KMS-11 (cell line): ENCODE data around the gene FAM131A.

Experiments
- H2AFZ ChIP-seq: fragments of 200-600 bp; sonication (generic); 2 replicates; pipeline ENCODE4 v1.6.1; 2016; ENCODE audit warnings: antibody characterized with exemption, mixed run types, low read depth
- H3K27ac ChIP-seq: fragments of 200-600 bp; sonication (generic); 2 replicates; pipeline ENCODE4 v1.6.1; 2016; ENCODE audit warnings: mild to moderate bottlenecking, mixed run types
- H3K27me3 ChIP-seq: fragments of 200-600 bp; sonication (generic); 2 replicates; pipeline ENCODE4 v1.6.1; 2017; ENCODE audit warnings: mild to moderate bottlenecking, low read depth, mixed run types, moderate library complexity; ENCODE audit not compliant: insufficient read depth
- H3K36me3 ChIP-seq: fragments of 200-600 bp; sonication (generic); 2 replicates; pipeline ENCODE4 v1.6.1; 2017; ENCODE audit warnings: mild to moderate bottlenecking, mixed run types; ENCODE audit not compliant: insufficient read depth
- H3K4me1 ChIP-seq: fragments of 200-600 bp; sonication (generic); 2 replicates; pipeline ENCODE4 v1.6.1; 2016; ENCODE audit warnings: mild to moderate bottlenecking, low read depth, mixed run types; ENCODE audit not compliant: poor library complexity, severe bottlenecking
- H3K4me2 ChIP-seq: fragments of 200-600 bp; sonication (generic); 2 replicates; pipeline ENCODE4 v1.7.0; 2016; ENCODE audit warnings: mild to moderate bottlenecking, mixed run types
- H3K4me3 ChIP-seq: fragments of 200-600 bp; sonication (generic); IDR thresholded peaks from 2 replicates; pipeline ENCODE4 v1.6.1; 2017; ENCODE audit warnings: low read depth, low read length, mixed read lengths; ENCODE audit not compliant: insufficient read depth
- H3K79me2 ChIP-seq: fragments of 200-600 bp; sonication (generic); 2 replicates; pipeline ENCODE4 v1.6.1; 2016; ENCODE audit warnings: low read depth, mixed run types; ENCODE audit not compliant: insufficient read depth
- H3K9ac ChIP-seq: fragments of 200-600 bp; sonication (generic); 2 replicates; pipeline ENCODE4 v1.6.1; 2016; ENCODE audit warnings: mild to moderate bottlenecking, mixed run types
- H4K20me1 ChIP-seq: fragments of 200-600 bp; sonication (generic); 2 replicates; pipeline ENCODE4 v1.6.1; 2016; ENCODE audit warnings: mild to moderate bottlenecking, mixed run types; ENCODE audit not compliant: insufficient read depth
- TF ChIP-seq, protein P1 (sequence below): fragments of 200-600 bp; sonication (generic); conservative IDR thresholded peaks from 2 replicates; pipeline ENCODE4 v1.6.1; 2017; ENCODE audit warnings: low read depth, mild to moderate bottlenecking, antibody characterized with exemption, low read length, moderate library complexity, mixed read lengths

Gene FAM131A

DNA sequence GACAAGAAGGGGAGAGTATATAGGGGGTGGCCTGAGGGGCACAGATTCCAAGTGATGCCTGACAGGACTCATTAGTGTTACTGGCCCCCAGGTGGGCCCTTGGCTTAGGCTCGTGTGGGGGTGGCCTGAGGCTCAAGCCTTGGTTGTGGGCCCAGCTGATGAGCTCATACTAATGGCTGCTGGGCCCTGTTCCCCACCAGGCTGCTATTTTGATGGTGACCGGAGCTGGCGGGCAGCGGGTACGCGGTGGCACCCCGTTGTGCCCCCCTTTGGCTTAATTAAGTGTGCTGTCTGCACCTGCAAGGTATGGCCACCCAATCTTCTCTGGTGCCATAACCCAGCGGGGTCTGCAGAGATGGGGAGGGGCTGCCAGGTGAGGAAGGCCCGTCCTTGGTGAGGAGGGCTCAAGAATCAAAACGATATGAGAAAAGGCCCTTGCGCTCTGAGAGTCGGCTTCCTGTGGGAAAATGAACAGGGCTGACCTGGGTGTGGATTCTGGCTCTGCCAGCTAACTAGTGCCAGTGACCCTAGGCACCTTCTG is 49.8 kb downstream of the FAM131A start:
- no peak overlapping the region for H3K9ac ChIP-seq
- no peaks in the 10 kb centered on the region for H3K27me3 ChIP-seq
- TF ChIP-seq, protein P1, sequence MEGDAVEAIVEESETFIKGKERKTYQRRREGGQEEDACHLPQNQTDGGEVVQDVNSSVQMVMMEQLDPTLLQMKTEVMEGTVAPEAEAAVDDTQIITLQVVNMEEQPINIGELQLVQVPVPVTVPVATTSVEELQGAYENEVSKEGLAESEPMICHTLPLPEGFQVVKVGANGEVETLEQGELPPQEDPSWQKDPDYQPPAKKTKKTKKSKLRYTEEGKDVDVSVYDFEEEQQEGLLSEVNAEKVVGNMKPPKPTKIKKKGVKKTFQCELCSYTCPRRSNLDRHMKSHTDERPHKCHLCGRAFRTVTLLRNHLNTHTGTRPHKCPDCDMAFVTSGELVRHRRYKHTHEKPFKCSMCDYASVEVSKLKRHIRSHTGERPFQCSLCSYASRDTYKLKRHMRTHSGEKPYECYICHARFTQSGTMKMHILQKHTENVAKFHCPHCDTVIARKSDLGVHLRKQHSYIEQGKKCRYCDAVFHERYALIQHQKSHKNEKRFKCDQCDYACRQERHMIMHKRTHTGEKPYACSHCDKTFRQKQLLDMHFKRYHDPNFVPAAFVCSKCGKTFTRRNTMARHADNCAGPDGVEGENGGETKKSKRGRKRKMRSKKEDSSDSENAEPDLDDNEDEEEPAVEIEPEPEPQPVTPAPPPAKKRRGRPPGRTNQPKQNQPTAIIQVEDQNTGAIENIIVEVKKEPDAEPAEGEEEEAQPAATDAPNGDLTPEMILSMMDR: no peak
- no peaks in the 10 kb centered on the region for H3K79me2 ChIP-seq
- no peaks in the 10 kb centered on the region for H4K20me1 ChIP-seq
- no peak overlapping the region for H2AFZ ChIP-seq
- H3K4me1 ChIP-seq: no peaks in the 10 kb centered on the region
- H3K27ac ChIP-seq: no peak overlapping the region
- no peak overlapping the region for H3K4me2 ChIP-seq
- no peak overlapping the region for H3K4me3 ChIP-seq
- no peaks in the 10 kb centered on the region for H3K36me3 ChIP-seq

DNA sequence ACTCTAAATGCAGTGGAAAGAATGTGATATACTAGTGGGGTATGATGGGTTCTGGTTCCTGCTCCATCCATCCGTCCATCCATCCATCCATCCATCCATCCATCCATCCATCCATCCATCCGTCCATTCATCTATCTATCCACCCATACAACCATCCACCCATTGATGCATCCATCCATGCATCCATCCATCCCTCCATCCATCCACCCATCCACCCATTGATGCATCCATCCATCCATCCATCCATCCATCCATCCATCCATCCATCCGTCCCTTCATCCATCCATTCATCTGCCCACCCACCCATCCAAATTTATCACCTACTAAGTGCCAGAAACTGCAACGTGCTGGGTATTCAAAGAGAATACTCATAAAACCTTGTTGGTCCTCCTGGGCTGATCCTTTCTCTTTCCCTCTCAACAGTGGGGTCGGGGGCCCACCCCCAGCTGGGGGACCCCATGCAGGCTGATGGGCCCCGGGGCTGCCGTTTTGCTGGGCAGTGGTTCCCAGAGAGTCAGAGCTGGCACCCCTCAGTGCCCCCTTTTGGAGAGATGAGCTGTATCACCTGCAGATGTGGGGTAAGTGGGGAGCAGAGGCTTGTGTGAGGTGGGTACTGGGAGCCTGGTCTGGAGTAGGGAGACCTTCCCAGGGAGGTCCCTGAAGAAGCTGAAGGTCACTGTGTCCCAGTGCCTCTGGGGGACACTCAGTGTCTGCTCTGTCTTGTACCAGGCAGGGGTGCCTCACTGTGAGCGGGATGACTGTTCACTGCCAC is 51.0 kb downstream of the FAM131A start:
- Histone ChIP-seq H4K20me1 (no peaks in the 10 kb centered on the region), H3K79me2 (no peaks in the 10 kb centered on the region), H3K4me2 (no peak overlapping the region), H3K36me3 (no peaks in the 10 kb centered on the region), H3K27me3 (no peaks in the 10 kb centered on the region), H3K9ac (no peak overlapping the region), H2AFZ (no peak overlapping the region), H3K4me3 (no peak overlapping the region), H3K27ac (no peak overlapping the region), H3K4me1 (no peaks in the 10 kb centered on the region)
- TF ChIP-seq, protein P1: no peak

DNA sequence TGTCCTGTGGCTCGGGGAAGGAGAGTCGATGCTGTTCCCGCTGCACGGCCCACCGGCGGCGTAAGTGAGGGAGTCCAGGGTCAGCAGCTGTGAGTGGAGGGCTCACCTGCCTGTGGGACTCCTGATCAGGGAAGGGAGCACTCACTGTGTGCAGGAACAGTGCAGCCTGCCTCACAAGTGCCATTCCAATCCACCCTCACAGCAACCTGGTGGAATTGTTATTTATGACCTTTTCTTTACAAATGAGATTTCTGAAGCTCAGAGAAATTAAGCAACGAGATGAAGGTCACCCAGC is 51.5 kb downstream of the FAM131A start:
- TF ChIP-seq, protein P1: no peak
- Histone ChIP-seq H3K4me2 (no peak overlapping the region), H3K4me3 (no peak overlapping the region), H3K4me1 (no peaks in the 10 kb centered on the region), H3K79me2 (no peaks in the 10 kb centered on the region), H3K27me3 (no peaks in the 10 kb centered on the region), H3K27ac (no peak overlapping the region), H2AFZ (no peak overlapping the region), H3K36me3 (no peaks in the 10 kb centered on the region), H4K20me1 (no peaks in the 10 kb centered on the region), H3K9ac (no peak overlapping the region)

DNA sequence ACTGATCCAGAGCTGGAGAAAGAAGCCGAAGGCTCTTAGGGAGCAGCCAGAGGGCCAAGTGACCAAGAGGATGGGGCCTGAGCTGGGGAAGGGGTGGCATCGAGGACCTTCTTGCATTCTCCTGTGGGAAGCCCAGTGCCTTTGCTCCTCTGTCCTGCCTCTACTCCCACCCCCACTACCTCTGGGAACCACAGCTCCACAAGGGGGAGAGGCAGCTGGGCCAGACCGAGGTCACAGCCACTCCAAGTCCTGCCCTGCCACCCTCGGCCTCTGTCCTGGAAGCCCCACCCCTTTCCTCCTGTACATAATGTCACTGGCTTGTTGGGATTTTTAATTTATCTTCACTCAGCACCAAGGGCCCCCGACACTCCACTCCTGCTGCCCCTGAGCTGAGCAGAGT is 52.0 kb downstream of the FAM131A start:
- no peak overlapping the region for H3K9ac ChIP-seq
- H3K4me2 ChIP-seq: no peak overlapping the region
- H3K36me3 ChIP-seq: no peaks in the 10 kb centered on the region
- H2AFZ ChIP-seq: no peak overlapping the region
- no peak overlapping the region for H3K4me3 ChIP-seq
- H3K4me1 ChIP-seq: no peaks in the 10 kb centered on the region
- H3K27me3 ChIP-seq: no peaks in the 10 kb centered on the region
- H4K20me1 ChIP-seq: no peaks in the 10 kb centered on the region
- TF ChIP-seq, protein P1: no peak
- no peak overlapping the region for H3K27ac ChIP-seq
- H3K79me2 ChIP-seq: no peaks in the 10 kb centered on the region
